ENCODE results near the gene HK3. TPM values are rescaled to one million over a fixed set of nuclear protein-coding genes. Genes with fewer than 3 reads are reported as not detected.

Gene HK3
- total RNA-seq, 1 experiment from 2014 or later = not detected

Other genes starting within 250 kb of the HK3 start
- 0.10 TPM in 1 of 2 replicates, not detected in the other for gene UNC5A, start 88.8 kb downstream of the HK3 start, total RNA-seq (2014; rRNA removed; shearing (Covaris generic))
- gene UIMC1, start 107.4 kb upstream of the HK3 start, total RNA-seq (2014; rRNA removed; shearing (Covaris generic)) = 15.5 and 17.5 TPM in 2 replicates
- 9.4 and 10.0 TPM in 2 replicates for gene ZNF346, start 123.3 kb upstream of the HK3 start, total RNA-seq (2014; rRNA removed; shearing (Covaris generic))
- 1.9 and 2.0 TPM in 2 replicates for gene FGFR4, start 187.6 kb upstream of the HK3 start, total RNA-seq (2014; rRNA removed; shearing (Covaris generic))
- gene NSD1, start 234.4 kb upstream of the HK3 start, total RNA-seq (2014; rRNA removed; shearing (Covaris generic)) = 11.5 and 14.5 TPM in 2 replicates

All from RPMI7951 (cell line).